Cardiac muscle cell (in vitro differentiated cells and primary cell): ENCODE data around the gene RNF169. TPM values are rescaled to one million over a fixed set of nuclear protein-coding genes. Genes with fewer than 3 reads are reported as not detected.

Experiments
- DNase-seq, 2 donors: peaks; one replicate each; pipeline versions ENCODE4 v3.0.0 to v3.0.0-alpha.2; 2010 to 2017; ENCODE audit warnings: low read depth in 1 of 2, low spot score in 1 of 2
- H3K27ac ChIP-seq: fragments of 200-600 bp; sonication (generic); 2 replicates; pipeline ENCODE4 v1.5.1; 2016
- H3K27me3 ChIP-seq: fragments of 200-600 bp; sonication (generic); 2 replicates; pipeline ENCODE4 v1.6.0; 2016; ENCODE audit warnings: control low read depth
- H3K36me3 ChIP-seq: fragments of 200-600 bp; sonication (generic); 2 replicates; pipeline ENCODE4 v1.5.1; 2016; ENCODE audit warnings: control low read depth
- H3K4me1 ChIP-seq: fragments of 200-600 bp; sonication (generic); 2 replicates; pipeline ENCODE4 v1.8.1; 2017; ENCODE audit warnings: low read depth, mild to moderate bottlenecking, mixed run types
- H3K4me3 ChIP-seq: fragments of 200-600 bp; sonication (generic); 2 replicates; pipeline ENCODE4 v1.5.1; 2016; ENCODE audit warnings: mild to moderate bottlenecking
- H3K9me3 ChIP-seq: fragments of 200-600 bp; sonication (generic); 2 replicates; pipeline ENCODE4 v1.5.1; 2017; ENCODE audit warnings: low read depth, mild to moderate bottlenecking, control low read depth
- CTCF ChIP-seq: IDR thresholded peaks from 2 replicates; pipeline ENCODE4 v1.5.1; 2012; ENCODE audit warnings: low read depth, mild to moderate bottlenecking, low read length
- polyA plus RNA-seq: library from polyadenylated mRNA; unstranded; fragments of >200 nt; fragmentation: Nextera tagmentation; extraction: Ambion mirVana; gene quantifications from 2 replicates; pipeline ENCODE4 v1.2.1, GENCODE V29; 2016
- total RNA-seq: library from RNA; depleted of rRNA; stranded (reverse); fragments of >200 nt; gene quantifications from 2 replicates; pipeline ENCODE4 v1.2.3, GENCODE V29; 2016

RNF169 gene
- total and polyA plus RNA-seq, 2 experiments from 2014 or later = 3.3 to 15.3 TPM

- DNase-seq = no peak
- peaks cover 12% of the 10 kb centered on the region for H3K4me1 ChIP-seq
- no peak overlapping the region for H3K27ac ChIP-seq
- H3K9me3 ChIP-seq = no peaks in the 10 kb centered on the region
- no peak overlapping the region for H3K4me3 ChIP-seq
- H3K36me3 ChIP-seq = no peaks in the 10 kb centered on the region
- no peak for TF ChIP-seq CTCF
- H3K27me3 ChIP-seq = no peaks in the 10 kb centered on the region
Observed at GRCh38 chr11:74714904-74715303, 33.7 kb upstream of the RNF169 start.

- no peak for TF ChIP-seq CTCF
- H3K4me1 ChIP-seq = peaks cover 6% of the 10 kb centered on the region
- H3K9me3 ChIP-seq = no peaks in the 10 kb centered on the region
- H3K36me3 ChIP-seq = no peaks in the 10 kb centered on the region
- H3K27me3 ChIP-seq = no peaks in the 10 kb centered on the region
- DNase-seq = no peak
- H3K27ac ChIP-seq = no peak overlapping the region
- H3K4me3 ChIP-seq = no peak overlapping the region
Observed at GRCh38 chr11:74717221-74717969, 31.3 kb upstream of the RNF169 start.

DNA sequence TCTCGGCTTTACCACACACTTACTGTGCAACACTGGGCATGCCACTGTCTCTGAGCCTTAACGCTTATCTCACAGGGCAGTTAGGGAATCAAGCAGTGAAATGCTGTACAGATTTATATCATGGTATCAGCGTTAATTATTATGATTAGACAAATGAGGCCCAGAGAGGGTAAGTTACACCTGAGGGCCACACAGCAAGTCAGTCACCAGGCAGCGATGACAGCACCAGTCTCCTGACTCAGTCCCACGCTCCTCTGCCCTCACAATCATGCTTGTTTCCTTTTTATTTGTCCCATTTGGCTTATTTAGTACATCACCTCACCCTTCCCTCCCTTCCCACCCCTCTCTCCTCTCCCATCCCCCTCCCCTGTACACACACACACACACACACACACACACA is 29.6 kb upstream of the RNF169 start:
- peaks cover 6% of the 10 kb centered on the region for H3K4me1 ChIP-seq
- no peaks in the 10 kb centered on the region for H3K36me3 ChIP-seq
- no peak for DNase-seq
- peaks cover 4% of the 10 kb centered on the region for H3K27me3 ChIP-seq
- no peaks in the 10 kb centered on the region for H3K9me3 ChIP-seq
- TF ChIP-seq CTCF = no peak
- H3K4me3 ChIP-seq = no peak overlapping the region
- no peak overlapping the region for H3K27ac ChIP-seq

DNA sequence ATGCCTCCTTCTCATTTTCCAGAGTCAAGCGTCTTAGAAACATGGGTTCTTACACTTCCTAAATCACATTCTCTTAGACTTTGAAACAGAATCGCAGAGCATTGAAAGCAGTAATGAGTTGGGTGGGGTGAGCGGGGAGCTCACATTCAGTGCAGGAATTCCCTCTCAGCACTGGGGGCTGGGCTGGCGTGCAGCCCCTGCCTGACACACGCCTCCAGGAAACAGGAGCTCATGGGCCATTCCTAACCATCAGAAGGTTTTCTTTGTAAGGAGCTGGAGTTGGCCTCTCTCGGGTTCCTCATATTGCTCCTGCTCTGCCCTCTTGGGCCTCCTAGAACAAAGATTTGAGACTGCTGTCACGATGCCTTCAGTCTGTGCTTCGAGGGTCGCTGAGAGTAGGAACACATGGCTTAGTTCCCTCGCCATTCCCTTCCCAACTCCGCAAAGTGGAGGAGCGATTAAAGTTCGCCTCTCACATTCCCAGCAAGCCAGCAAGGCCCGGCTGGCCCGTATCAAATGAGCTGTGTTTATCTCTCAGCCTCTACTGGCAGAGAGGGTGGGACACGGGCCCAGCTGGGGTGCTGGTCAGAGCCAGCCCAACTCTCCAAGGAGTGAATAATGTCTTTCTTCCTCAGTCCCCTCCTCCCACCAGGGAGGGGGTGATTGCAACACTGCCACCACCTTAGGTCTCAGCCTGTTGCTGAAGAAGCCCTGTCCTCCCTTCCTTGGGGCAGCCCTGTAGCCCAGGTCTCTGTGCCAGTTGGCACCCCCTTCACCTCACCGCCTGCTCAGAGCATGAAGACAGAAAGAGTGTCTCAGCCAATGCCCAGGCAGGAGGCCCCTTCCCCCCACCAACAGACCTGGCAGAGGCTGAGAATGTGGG is 27.8 kb upstream of the RNF169 start:
- no peaks in the 10 kb centered on the region for H3K36me3 ChIP-seq
- H3K9me3 ChIP-seq = no peaks in the 10 kb centered on the region

DNA sequence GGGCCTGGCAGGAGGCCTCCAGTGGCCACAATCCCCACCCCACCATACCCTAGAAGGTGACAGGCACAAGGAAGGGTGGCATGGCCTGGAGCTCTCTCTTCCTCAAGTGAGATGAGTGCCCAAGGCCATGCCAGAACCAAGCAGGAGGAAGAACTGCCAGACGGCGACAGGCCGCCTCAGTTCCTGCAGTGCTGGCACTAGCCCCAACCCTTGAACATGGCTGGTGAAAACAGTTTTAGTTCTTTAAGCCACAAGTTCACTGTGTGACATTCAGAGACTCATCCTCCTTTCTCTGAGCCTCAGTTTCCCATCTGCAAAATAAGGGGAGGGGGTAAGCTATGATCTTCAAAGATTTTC is 27.2 kb upstream of the RNF169 start:
- no peaks in the 10 kb centered on the region for H3K9me3 ChIP-seq
- no peak for TF ChIP-seq CTCF
- H3K27ac ChIP-seq = no peak overlapping the region
- DNase-seq = no peak
- H3K27me3 ChIP-seq = peaks cover 13% of the 10 kb centered on the region
- H3K4me1 ChIP-seq = peaks cover 6% of the 10 kb centered on the region
- H3K4me3 ChIP-seq = no peak overlapping the region
- H3K36me3 ChIP-seq = no peaks in the 10 kb centered on the region

More for the DNA sequence above, 27.8 kb upstream of the RNF169 start:
- peak in 1 of 2 donors; percentile 88 for DNase-seq
- TF ChIP-seq CTCF = no peak
- Histone ChIP-seq H3K4me1 (peaks cover 6% of the 10 kb centered on the region), H3K4me3 (no peak overlapping the region), H3K27ac (no peak overlapping the region), H3K27me3 (peaks cover 11% of the 10 kb centered on the region)
